ENCODE results near the gene ITGA3. TPM values are rescaled to one million over a fixed set of nuclear protein-coding genes. Genes with fewer than 3 reads are reported as not detected.
"Not testable (repeated sequence)": the region's sequence is repeated elsewhere in the genome, so short reads cannot be mapped to it uniquely, and the experiment has no call there.

ITGA3 gene
- total RNA-seq, 2 donors from 2014 or later = 16.6 to 21.7 TPM

- H3K9ac ChIP-seq (ENCODE audit: extremely low read depth, low read length, poor library complexity, severe bottlenecking) = no peak overlapping the region
Measured at GRCh38 chr17:50060951-50061712, 5.2 kb downstream of the ITGA3 start.

GRCh38 chr17:50061713-50062045 lies 5.8 kb downstream of the ITGA3 start:
- not testable (repeated sequence) for H3K4me3 ChIP-seq (ENCODE audit: low read length); H3K36me3 Mint-ChIP-seq (ENCODE audit: low read depth); DNase-seq; H3K9me3 ChIP-seq (ENCODE audit: control insufficient read depth, low read length); H3K4me3 Mint-ChIP-seq; H3K9ac ChIP-seq (ENCODE audit: extremely low read depth, low read length, poor library complexity, severe bottlenecking); H3K4me1 ChIP-seq (ENCODE audit: control insufficient read depth, insufficient read depth, low read length); H3K27ac ChIP-seq (ENCODE audit: low read depth, low read length); H3K36me3 ChIP-seq (ENCODE audit: control insufficient read depth, insufficient read depth, low read length); H3K27ac Mint-ChIP-seq; H3K9me3 Mint-ChIP-seq
- peaks cover 33% of the 10 kb centered on the region for H3K27me3 ChIP-seq (ENCODE audit: control insufficient read depth, insufficient read depth, low read length, poor library complexity, severe bottlenecking)
- WGBS, 2 experiments (ENCODE audit: insufficient coverage in 1 of 2, insufficient read length in 1 of 2) = 86 to 96% methylated on average over 1 to 10 of the region's 10 CpGs
- H3K4me1 Mint-ChIP-seq = peaks cover 19% of the 10 kb centered on the region
- H3K27me3 Mint-ChIP-seq (ENCODE audit: insufficient read depth) = peaks cover 61% of the 10 kb centered on the region

More at GRCh38 chr17:50060951-50061712, 5.2 kb downstream of the ITGA3 start:
- no peak for TF ChIP-seq CTCF (conservative IDR thresholded peaks at IDR 0.05)
- Mint-ChIP-seq H3K27ac (no peak overlapping the region), H3K4me1 (peaks cover 22% of the 10 kb centered on the region), H3K9me3 (no peaks in the 10 kb centered on the region), H3K4me3 (no peak overlapping the region), H3K36me3 (ENCODE audit: low read depth) (no peaks in the 10 kb centered on the region), H3K27me3 (ENCODE audit: insufficient read depth) (peaks cover 61% of the 10 kb centered on the region)
- 94 to 100% methylated on average over 3 to 9 of the region's 9 CpGs for WGBS, 2 experiments (ENCODE audit: insufficient coverage in 1 of 2, insufficient read length in 1 of 2)
- Histone ChIP-seq H3K36me3 (ENCODE audit: control insufficient read depth, insufficient read depth, low read length) (no peaks in the 10 kb centered on the region), H3K27me3 (ENCODE audit: control insufficient read depth, insufficient read depth, low read length, poor library complexity, severe bottlenecking) (peaks cover 31% of the 10 kb centered on the region), H3K9me3 (ENCODE audit: control insufficient read depth, low read length) (no peaks in the 10 kb centered on the region), H3K4me1 (ENCODE audit: control insufficient read depth, insufficient read depth, low read length) (peaks cover 3% of the 10 kb centered on the region), H3K27ac (ENCODE audit: low read depth, low read length) (no peak overlapping the region), H3K4me3 (ENCODE audit: low read length) (no peak overlapping the region)
- DNase-seq = peak; percentile 47

- Histone ChIP-seq H3K4me3 (ENCODE audit: low read length) (no peak overlapping the region), H3K4me1 (ENCODE audit: control insufficient read depth, insufficient read depth, low read length) (peaks cover 3% of the 10 kb centered on the region), H3K36me3 (ENCODE audit: control insufficient read depth, insufficient read depth, low read length) (no peaks in the 10 kb centered on the region), H3K27me3 (ENCODE audit: control insufficient read depth, insufficient read depth, low read length, poor library complexity, severe bottlenecking) (peaks cover 33% of the 10 kb centered on the region), H3K9me3 (ENCODE audit: control insufficient read depth, low read length) (no peaks in the 10 kb centered on the region), H3K9ac (ENCODE audit: extremely low read depth, low read length, poor library complexity, severe bottlenecking) (no peak overlapping the region), H3K27ac (ENCODE audit: low read depth, low read length) (no peak overlapping the region)
- TF ChIP-seq CTCF (conservative IDR thresholded peaks at IDR 0.05) = no peak
- Mint-ChIP-seq H3K9me3 (no peaks in the 10 kb centered on the region), H3K27ac (no peak overlapping the region), H3K4me3 (no peak overlapping the region), H3K27me3 (ENCODE audit: insufficient read depth) (peaks cover 58% of the 10 kb centered on the region), H3K36me3 (ENCODE audit: low read depth) (no peaks in the 10 kb centered on the region), H3K4me1 (peaks cover 12% of the 10 kb centered on the region)
- peak; percentile 56 for DNase-seq
- 88 to 96% methylated on average over 4 to 10 of the region's 10 CpGs for WGBS, 2 experiments (ENCODE audit: insufficient coverage in 1 of 2, insufficient read length in 1 of 2)
Measured at GRCh38 chr17:50062293-50063243, 6.7 kb downstream of the ITGA3 start.

Measured in endodermal cell (in vitro differentiated cells).